Erythroblast (primary cell): ENCODE measurements around the gene AGPS.

Experiments
- GATA1 ChIP-seq: IDR thresholded peaks from 2 replicates; pipeline ENCODE4 v1.6.1; 2011; ENCODE audit warnings: low read depth, mild to moderate bottlenecking, control low read depth, low read length, moderate library complexity
- POLR2A ChIP-seq: IDR thresholded peaks from 2 replicates; pipeline ENCODE4 v1.6.1; 2011; ENCODE audit warnings: mild to moderate bottlenecking, low read length

- TF ChIP-seq POLR2A (no peak), GATA1 (no peak)
Measured at GRCh38 chr2:177433402-177433801, 40.8 kb downstream of the AGPS start.
